ENCODE data around the gene SPATA18. TPM values are rescaled to one million over a fixed set of nuclear protein-coding genes. Genes with fewer than 3 reads are reported as not detected.

The SPATA18 gene
- total RNA-seq, 1 experiment from 2014 or later, result 0.47 TPM

- H3K36me3 ChIP-seq (ENCODE audit: control insufficient read depth in 1 of 2, insufficient read depth in 2 of 2, low read length in 2 of 2), result no peaks in the 10 kb centered on the region
- H2AFZ ChIP-seq (ENCODE audit: low read depth, low read length, poor library complexity, severe bottlenecking), result no peak overlapping the region
- no peaks in the 10 kb centered on the region for H4K20me1 ChIP-seq (ENCODE audit: insufficient read depth)
- intact Hi-C loops (cut with micrococcal nuclease), result no loop called here
- ChIA-PET RAD21 (ENCODE audit: low non-redundant PET in 1 of 2, low total read pairs in 2 of 2, uncharacterized antibody in 2 of 2, unreplicated experiment in 2 of 2) (no interaction called here), POLR2A (no interaction called here), CTCF (no interaction called here)
- peaks cover 13% of the 10 kb centered on the region; the same call in 1 of the 2 replicates for H3K27me3 ChIP-seq (ENCODE audit: insufficient read depth, low read length)
- H3K9me2 ChIP-seq (ENCODE audit: insufficient read depth), result no peaks in the 10 kb centered on the region
- ATAC-seq, result no peak
- H3K79me2 ChIP-seq (ENCODE audit: insufficient read depth, low read length), result no peaks in the 10 kb centered on the region
- H3K4me2 ChIP-seq (ENCODE audit: low read length), result no peak overlapping the region
- TF ChIP-seq FOSL1 (IDR thresholded peaks at IDR 0.05; ENCODE audit: low read depth) (no peak), EZH2phosphoT487 (IDR thresholded peaks at IDR 0.05; ENCODE audit: borderline replicate concordance) (no peak), CEBPB (IDR thresholded peaks at IDR 0.05; ENCODE audit: low read depth) (no peak), CTCF (IDR thresholded peaks at IDR 0.05 in 2 of 3, conservative IDR thresholded peaks at IDR 0.05 in 1 of 3; ENCODE audit: borderline replicate concordance in 1 of 3, insufficient read depth in 1 of 3, low read depth in 2 of 3, low read length in 2 of 3) (no peak), SIN3A (IDR thresholded peaks at IDR 0.05; ENCODE audit: low read depth) (no peak), EZH2 (IDR thresholded peaks at IDR 0.05) (no peak), POLR2A (IDR thresholded peaks at IDR 0.05; ENCODE audit: borderline replicate concordance, extremely low read depth, insufficient read depth, insufficient read length) (no peak), JUND (IDR thresholded peaks at IDR 0.05) (no peak), YY1 (IDR thresholded peaks at IDR 0.05; ENCODE audit: extremely low read depth, insufficient replicate concordance, low read depth, low read length) (no peak), SRF (IDR thresholded peaks at IDR 0.05; ENCODE audit: low read depth) (no peak), SP1 (IDR thresholded peaks at IDR 0.05; ENCODE audit: low read depth) (no peak), ZNF274 (IDR thresholded peaks at IDR 0.05; ENCODE audit: low read depth, low read length) (no peak), ZFX (IDR thresholded peaks at IDR 0.05) (no peak)
- TF ChIP-seq, protein P1, sequence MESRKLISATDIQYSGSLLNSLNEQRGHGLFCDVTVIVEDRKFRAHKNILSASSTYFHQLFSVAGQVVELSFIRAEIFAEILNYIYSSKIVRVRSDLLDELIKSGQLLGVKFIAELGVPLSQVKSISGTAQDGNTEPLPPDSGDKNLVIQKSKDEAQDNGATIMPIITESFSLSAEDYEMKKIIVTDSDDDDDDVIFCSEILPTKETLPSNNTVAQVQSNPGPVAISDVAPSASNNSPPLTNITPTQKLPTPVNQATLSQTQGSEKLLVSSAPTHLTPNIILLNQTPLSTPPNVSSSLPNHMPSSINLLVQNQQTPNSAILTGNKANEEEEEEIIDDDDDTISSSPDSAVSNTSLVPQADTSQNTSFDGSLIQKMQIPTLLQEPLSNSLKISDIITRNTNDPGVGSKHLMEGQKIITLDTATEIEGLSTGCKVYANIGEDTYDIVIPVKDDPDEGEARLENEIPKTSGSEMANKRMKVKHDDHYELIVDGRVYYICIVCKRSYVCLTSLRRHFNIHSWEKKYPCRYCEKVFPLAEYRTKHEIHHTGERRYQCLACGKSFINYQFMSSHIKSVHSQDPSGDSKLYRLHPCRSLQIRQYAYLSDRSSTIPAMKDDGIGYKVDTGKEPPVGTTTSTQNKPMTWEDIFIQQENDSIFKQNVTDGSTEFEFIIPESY (IDR thresholded peaks at IDR 0.05; ENCODE audit: extremely low read depth, insufficient replicate concordance, low read length), result no peak
- TF ChIP-seq, protein P2, sequence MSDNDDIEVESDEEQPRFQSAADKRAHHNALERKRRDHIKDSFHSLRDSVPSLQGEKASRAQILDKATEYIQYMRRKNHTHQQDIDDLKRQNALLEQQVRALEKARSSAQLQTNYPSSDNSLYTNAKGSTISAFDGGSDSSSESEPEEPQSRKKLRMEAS (IDR thresholded peaks at IDR 0.05), result no peak
- TF ChIP-seq, protein P3, sequence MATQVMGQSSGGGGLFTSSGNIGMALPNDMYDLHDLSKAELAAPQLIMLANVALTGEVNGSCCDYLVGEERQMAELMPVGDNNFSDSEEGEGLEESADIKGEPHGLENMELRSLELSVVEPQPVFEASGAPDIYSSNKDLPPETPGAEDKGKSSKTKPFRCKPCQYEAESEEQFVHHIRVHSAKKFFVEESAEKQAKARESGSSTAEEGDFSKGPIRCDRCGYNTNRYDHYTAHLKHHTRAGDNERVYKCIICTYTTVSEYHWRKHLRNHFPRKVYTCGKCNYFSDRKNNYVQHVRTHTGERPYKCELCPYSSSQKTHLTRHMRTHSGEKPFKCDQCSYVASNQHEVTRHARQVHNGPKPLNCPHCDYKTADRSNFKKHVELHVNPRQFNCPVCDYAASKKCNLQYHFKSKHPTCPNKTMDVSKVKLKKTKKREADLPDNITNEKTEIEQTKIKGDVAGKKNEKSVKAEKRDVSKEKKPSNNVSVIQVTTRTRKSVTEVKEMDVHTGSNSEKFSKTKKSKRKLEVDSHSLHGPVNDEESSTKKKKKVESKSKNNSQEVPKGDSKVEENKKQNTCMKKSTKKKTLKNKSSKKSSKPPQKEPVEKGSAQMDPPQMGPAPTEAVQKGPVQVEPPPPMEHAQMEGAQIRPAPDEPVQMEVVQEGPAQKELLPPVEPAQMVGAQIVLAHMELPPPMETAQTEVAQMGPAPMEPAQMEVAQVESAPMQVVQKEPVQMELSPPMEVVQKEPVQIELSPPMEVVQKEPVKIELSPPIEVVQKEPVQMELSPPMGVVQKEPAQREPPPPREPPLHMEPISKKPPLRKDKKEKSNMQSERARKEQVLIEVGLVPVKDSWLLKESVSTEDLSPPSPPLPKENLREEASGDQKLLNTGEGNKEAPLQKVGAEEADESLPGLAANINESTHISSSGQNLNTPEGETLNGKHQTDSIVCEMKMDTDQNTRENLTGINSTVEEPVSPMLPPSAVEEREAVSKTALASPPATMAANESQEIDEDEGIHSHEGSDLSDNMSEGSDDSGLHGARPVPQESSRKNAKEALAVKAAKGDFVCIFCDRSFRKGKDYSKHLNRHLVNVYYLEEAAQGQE (IDR thresholded peaks at IDR 0.05; ENCODE audit: low read depth), result no peak
- TF ChIP-seq, protein P4, sequence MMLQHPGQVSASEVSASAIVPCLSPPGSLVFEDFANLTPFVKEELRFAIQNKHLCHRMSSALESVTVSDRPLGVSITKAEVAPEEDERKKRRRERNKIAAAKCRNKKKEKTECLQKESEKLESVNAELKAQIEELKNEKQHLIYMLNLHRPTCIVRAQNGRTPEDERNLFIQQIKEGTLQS (IDR thresholded peaks at IDR 0.05), result no peak
- H3K9me3 ChIP-seq (ENCODE audit: control insufficient read depth in 1 of 2, insufficient read depth in 1 of 2, low read depth in 1 of 2, low read length in 2 of 2), result no peaks in the 10 kb centered on the region
- no peak overlapping the region for H3K4me3 ChIP-seq (replicated peaks in 1 of 2; ENCODE audit: low read depth in 1 of 2, low read length in 2 of 2)
- no peak overlapping the region for H3K27ac ChIP-seq (ENCODE audit: low read depth, low read length)
- no peak overlapping the region for H3K9ac ChIP-seq (ENCODE audit: low read length)
- no TSS peak for BruUV-seq (replicated peaks)
- no peaks in the 10 kb centered on the region for H3K4me1 ChIP-seq (ENCODE audit: control insufficient read depth in 1 of 2, insufficient read depth in 2 of 2, low read length in 2 of 2)
- DNase-seq (ENCODE audit: low read depth, low spot score), result no peak
These were observed 6.1 kb downstream of the SPATA18 start for GRCh38 chr4:52057196-52057595.
